K562 (cell line): ENCODE data around the gene SPARC. TPM values are rescaled to one million over a fixed set of nuclear protein-coding genes. Genes with fewer than 3 reads are reported as not detected.

Experiments used
- ATAC-seq: fragments of 200-7000 bp; cut with Tn5 transposase; 3 replicates; pipeline ENCODE4 v1.9.1; 2020; ENCODE audit warnings: moderate library complexity
- Bru-seq: library from RNA; stranded (reverse); fragments of 400-500 nt; gene quantifications from one replicate; lab custom pipeline; 2021; lab: Mats Ljungman, UMichigan
- BruChase-seq, 2 experiments: library from RNA; stranded (reverse); fragments of 400-500 nt; gene quantifications; one replicate each; lab custom pipeline; 2021; lab: Mats Ljungman, UMichigan
- BruUV-seq: library from RNA; stranded (reverse); fragments of 400-500 nt; replicated peaks from 2 replicates; lab custom pipeline; 2021; lab: Mats Ljungman, UMichigan
- CTCF ChIA-PET: fragments of 300-600 bp; formaldehyde crosslinking; extraction: SDS; loops from one replicate; lab custom pipeline; 2021; ENCODE audit warnings: low intra/inter-chr PET ratio; lab: Yijun Ruan, JAX
- POLR2A ChIA-PET: fragments of 300-600, 350-650 bp; sonication (Branson Sonifier 250); formaldehyde crosslinking; extraction: SDS; loops from one replicate; lab custom pipeline; 2021; ENCODE audit warnings: antibody characterized with exemption, inconsistent platforms; lab: Yijun Ruan, JAX
- DNase-seq, 4 experiments: peaks; one replicate each; pipeline versions ENCODE4 v3.0.0 to v3.0.0-alpha.2; 2011 to 2018; ENCODE audit warnings: low spot score in 3 of 4, mixed read lengths in 3 of 4; ENCODE audit errors: extremely low read depth in 1 of 4
- FAIRE-seq: peaks from 2 replicates; lab custom pipeline; 2011; peaks lifted over from hg19 to GRCh38; lab: Jason Lieb, UNC
- H2AFZ ChIP-seq: 2 replicates; pipeline ENCODE4 v1.6.0; 2011; ENCODE audit warnings: low read depth, low read length, control low read depth, inconsistent platforms
- H3K27ac ChIP-seq: fragments of 200-600 bp; 3 replicates; pipeline ENCODE4 v1.8.0; 2011; ENCODE audit warnings: low read depth, mild to moderate bottlenecking, control low read depth, inconsistent platforms, low read length, moderate library complexity, mixed read lengths; ENCODE audit errors: extremely low read depth
- H3K27me3 ChIP-seq, 2 experiments: fragments of 300-600 bp in 1 of 2; 2 replicates in 1 of 2; 3 replicates in 1 of 2; pipeline versions ENCODE4 v1.6.0 to v1.8.0; 2011; ENCODE audit warnings: inconsistent platforms in 2 of 2, low read length in 2 of 2, mild to moderate bottlenecking in 1 of 2, mixed read lengths in 1 of 2, moderate library complexity in 1 of 2; ENCODE audit not compliant: control insufficient read depth in 2 of 2, insufficient read depth in 2 of 2
- H3K36me3 ChIP-seq: fragments of 300-600 bp; 3 replicates; pipeline ENCODE4 v1.8.0; 2011; ENCODE audit warnings: mild to moderate bottlenecking, low read length, inconsistent platforms; ENCODE audit not compliant: control insufficient read depth, insufficient read depth
- H3K4me1 ChIP-seq, 2 experiments: fragments of 200-600 bp in 1 of 2; replicated peaks in 1 of 2; 2 replicates in 1 of 2; 3 replicates in 1 of 2; pipeline versions ENCODE4 v1.5.1 to v1.8.0; 2011; ENCODE audit warnings: inconsistent platforms in 2 of 2, low read length in 2 of 2, mild to moderate bottlenecking in 1 of 2, mixed read lengths in 1 of 2, moderate library complexity in 1 of 2; ENCODE audit not compliant: control insufficient read depth in 2 of 2, insufficient read depth in 2 of 2
- H3K4me2 ChIP-seq: 2 replicates; pipeline ENCODE4 v1.6.1; 2011; ENCODE audit warnings: low read length, control low read depth, inconsistent platforms, mixed read lengths; ENCODE audit not compliant: insufficient read depth
- H3K4me3 ChIP-seq: fragments of 200-600 bp; sonication (generic), shearing (Covaris generic); 2 replicates; pipeline ENCODE4 v1.5.1; 2016; ENCODE audit warnings: control low read depth, inconsistent platforms
- H3K79me2 ChIP-seq: fragments of 200-600 bp; 3 replicates; pipeline ENCODE4 v1.8.0; 2011; ENCODE audit warnings: low read length, inconsistent platforms; ENCODE audit not compliant: control insufficient read depth, insufficient read depth
- H3K9ac ChIP-seq, 2 experiments: 2 replicates each; pipeline versions ENCODE4 v1.6.0 to v1.6.1; 2011; ENCODE audit warnings: low read depth in 2 of 2, low read length in 2 of 2, control low read depth in 1 of 2, inconsistent platforms in 1 of 2, mild to moderate bottlenecking in 1 of 2, mixed read lengths in 1 of 2; ENCODE audit not compliant: insufficient read depth in 1 of 2
- H3K9me1 ChIP-seq: one replicate; pipeline ENCODE4 v1.6.0; 2011; ENCODE audit warnings: inconsistent platforms, mild to moderate bottlenecking, low read length, moderate library complexity; ENCODE audit not compliant: control insufficient read depth, insufficient read depth
- H3K9me3 ChIP-seq: replicated peaks from 2 replicates; pipeline ENCODE4 v1.5.1; 2011; ENCODE audit warnings: low read depth, low read length, inconsistent platforms; ENCODE audit not compliant: control insufficient read depth, insufficient read depth
- H4K20me1 ChIP-seq: replicated peaks from 2 replicates; pipeline ENCODE4 v1.6.1; 2011; ENCODE audit warnings: low read length, inconsistent platforms, mixed read lengths; ENCODE audit not compliant: control insufficient read depth, insufficient read depth
- ERF ChIP-seq: fragments of 450-650 bp; formaldehyde crosslinking; IDR thresholded peaks from 2 replicates; pipeline ENCODE4 v1.4.0; 2020; ENCODE audit warnings: mild to moderate bottlenecking, mixed read lengths
- KLF13 ChIP-seq: fragments of 450-650 bp; IDR thresholded peaks from 2 replicates; pipeline ENCODE4 v1.6.1; 2016; ENCODE audit warnings: missing genetic modification characterization, low read depth, mild to moderate bottlenecking, missing compliant biosample characterization, moderate library complexity, borderline replicate concordance
- NR4A1 ChIP-seq, 2 experiments: fragments of 250-450 bp in 1 of 2; fragments of 450-650 bp in 1 of 2; sonication (Bioruptor Pico) in 1 of 2; IDR thresholded peaks; 2 replicates each; pipeline versions ENCODE4 v1.4.0 to v1.6.1; 2016 to 2020; ENCODE audit warnings: mild to moderate bottlenecking in 2 of 2, missing compliant biosample characterization in 1 of 2, missing genetic modification characterization in 1 of 2, moderate library complexity in 1 of 2
- POLR2G ChIP-seq: fragments of 200-400 bp; formaldehyde crosslinking; IDR thresholded peaks from 2 replicates; pipeline ENCODE4 v1.6.1; 2017; ENCODE audit warnings: low read depth, mild to moderate bottlenecking, antibody characterized with exemption, low read length, moderate library complexity
- PRMT5 ChIP-seq: sonication (generic); formaldehyde crosslinking; IDR thresholded peaks from 2 replicates; pipeline ENCODE4 v1.5.0; 2020; ENCODE audit warnings: missing genetic modification reagents
- RBFOX2 ChIP-seq: fragments of 200-400 bp; formaldehyde crosslinking; IDR thresholded peaks from 2 replicates; pipeline ENCODE4 v1.6.1; 2017; ENCODE audit warnings: low read depth, mild to moderate bottlenecking, low read length, moderate library complexity
- ZFP30 ChIP-seq: fragments of 250-450 bp; sonication (Bioruptor Pico); IDR thresholded peaks from 2 replicates; pipeline ENCODE4 v1.8.0; 2022; ENCODE audit warnings: moderate library complexity, mild to moderate bottlenecking, inconsistent platforms, borderline replicate concordance
- WGBS: fragments of 100-300 bp; shearing (Covaris generic); methylation state at CpG from one replicate; pipeline ENCODE4 v1.1.6; 2016; ENCODE audit warnings: low coverage, mixed read lengths; ENCODE audit not compliant: insufficient coverage; ENCODE audit errors: missing lambda C conversion rate; 5-methylcytosine and 5-hydroxymethylcytosine counted together
- in situ Hi-C: fragments of 300-500 bp; cut with MboI; formaldehyde crosslinking; loops from 4 replicates; pipeline ENCODE4 v1.15.0; 2018; ENCODE audit warnings: inconsistent platforms, mixed read lengths
- intact Hi-C: fragments of 100-400 bp; cut with micrococcal nuclease; formaldehyde crosslinking; loops from 2 replicates; pipeline ENCODE4 v1.14.2; 2022
- long read RNA-seq, 3 experiments: library from polyadenylated mRNA in 2 of 3; library from RNA in 1 of 3; unstranded in 2 of 3; stranded (forward) in 1 of 3; transcript quantifications; one replicate each; pipeline ENCODE4 v2.0.0, GENCODE V29; 2019 to 2022
- polyA minus RNA-seq, 3 experiments: library from RNA; depleted of rRNA, polyadenylated mRNA; stranded (reverse); fragments of >200 nt; gene quantifications; 2 replicates each; pipeline ENCODE4 v1.2.3, GENCODE V29; 2011
- polyA plus RNA-seq, 8 experiments: library from polyadenylated mRNA; depleted of rRNA in 4 of 8; stranded (reverse) in 5 of 8; unstranded in 3 of 8; fragments of >200 nt; fragmentation: Nextera tagmentation in 2 of 8; fragmentation: Illumina TruSeq in 1 of 8; extraction: Ambion mirVana in 2 of 8; extraction: Trizol in 1 of 8; gene quantifications; 2 replicates each; pipeline versions ENCODE4 v1.2.1 to v1.2.3, GENCODE V29; 2011 to 2014; ENCODE audit warnings: inconsistent platforms in 1 of 8, missing spikeins in 1 of 8
- total RNA-seq, 7 experiments: library from RNA; depleted of rRNA in 6 of 7; stranded (reverse); fragments of >200 nt in 6 of 7; fragmentation: Illumina TruSeq in 2 of 7; extraction: Trizol in 2 of 7; gene quantifications; 2 replicates each; pipeline versions ENCODE4 v1.2.1 to v1.2.3, GENCODE V29; 2011 to 2021; ENCODE audit warnings: low replicate concordance in 1 of 7
- TF ChIP-seq, protein P1 (sequence below): fragments of 450-650 bp; conservative IDR thresholded peaks from 2 replicates; pipeline ENCODE4 v1.6.1; 2016; ENCODE audit warnings: missing genetic modification characterization, low read depth, mild to moderate bottlenecking, missing compliant biosample characterization, moderate library complexity

SPARC gene, protein sequence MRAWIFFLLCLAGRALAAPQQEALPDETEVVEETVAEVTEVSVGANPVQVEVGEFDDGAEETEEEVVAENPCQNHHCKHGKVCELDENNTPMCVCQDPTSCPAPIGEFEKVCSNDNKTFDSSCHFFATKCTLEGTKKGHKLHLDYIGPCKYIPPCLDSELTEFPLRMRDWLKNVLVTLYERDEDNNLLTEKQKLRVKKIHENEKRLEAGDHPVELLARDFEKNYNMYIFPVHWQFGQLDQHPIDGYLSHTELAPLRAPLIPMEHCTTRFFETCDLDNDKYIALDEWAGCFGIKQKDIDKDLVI
- total RNA-seq (2011; cell fraction: chromatin; rRNA removed; ENCODE audit: low replicate concordance) = 2.8 and 4.7 TPM in 2 replicates
- 2.7 and 4.2 TPM in 2 replicates for total RNA-seq (2011; cell fraction: nucleolus; rRNA removed)
- 5.5 and 7.9 TPM in 2 replicates for total RNA-seq (2011; cell fraction: nucleoplasm; rRNA removed)
- total RNA-seq (2014; rRNA removed) (9.4 and 10.5 TPM in 2 replicates), total RNA-seq (2014; rRNA removed; fragmentation: Illumina TruSeq; extraction: Trizol) (10.8 and 11.1 TPM in 2 replicates), total RNA-seq (2015; rRNA removed; fragmentation: Illumina TruSeq; extraction: Trizol) (9.9 and 10.5 TPM in 2 replicates), total RNA-seq (2021) (20.4 and 24.3 TPM in 2 replicates), polyA plus RNA-seq (2011; rRNA removed) (3.0 and 6.1 TPM in 2 replicates), polyA plus RNA-seq (2014; fragmentation: Illumina TruSeq; extraction: Trizol) (18.5 and 20.2 TPM in 2 replicates), polyA plus RNA-seq (2014; fragmentation: Nextera tagmentation; extraction: Ambion mirVana) (10 to 100 TPM; 12.2 to 35.6 TPM), polyA plus RNA-seq (2014; rRNA removed) (10.0 and 14.1 TPM in 2 replicates), polyA minus RNA-seq (2011; rRNA and poly(A)+ RNA removed) (2.1 and 3.4 TPM in 2 replicates), Bru-seq, nascent RNA (percentile 45 among the genes with signal in this experiment), BruChase-seq, experiment 1, labeled RNA remaining after a 2-hour chase (percentile 33 among the genes with signal in this experiment), BruChase-seq, experiment 2, labeled RNA remaining after a 6-hour chase (percentile 34 among the genes with signal in this experiment)
- 3.5 and 10.7 TPM in 2 replicates for polyA plus RNA-seq (2011; cell fraction: cytosol; rRNA removed)
- polyA plus RNA-seq (2011; cell fraction: nucleus; rRNA removed) = 2.4 and 2.6 TPM in 2 replicates
- 39.6 and 46.1 TPM in 2 replicates for polyA plus RNA-seq (2012)
- polyA minus RNA-seq (2011; cell fraction: cytosol; rRNA and poly(A)+ RNA removed) = 2.1 TPM in 1 of 2 replicates, not detected in the other
- polyA minus RNA-seq (2011; cell fraction: nucleus; rRNA and poly(A)+ RNA removed) = 0.56 and 0.81 TPM in 2 replicates
- long read RNA-seq, experiment 1, partial matches to known transcripts = 2 of 5 reads
- long read RNA-seq, experiment 1, other reads (novel, unspliced or antisense) = 1 of 5 reads
- long read RNA-seq, experiment 2, transcript SPARC-201 (10 exons, 3,701 nt) = major isoform, 5 of 8 reads
- long read RNA-seq, experiment 2, partial matches to known transcripts = 0 of 8 reads
- long read RNA-seq, experiment 2, other reads (novel, unspliced or antisense) = 2 of 8 reads
- long read RNA-seq, experiment 3, transcript SPARC-201 (10 exons, 3,701 nt) = major isoform, 7 of 8 reads
- long read RNA-seq, experiment 3, partial matches to known transcripts = 0 of 8 reads
- long read RNA-seq, experiment 3, other reads (novel, unspliced or antisense) = 1 of 8 reads

DNA sequence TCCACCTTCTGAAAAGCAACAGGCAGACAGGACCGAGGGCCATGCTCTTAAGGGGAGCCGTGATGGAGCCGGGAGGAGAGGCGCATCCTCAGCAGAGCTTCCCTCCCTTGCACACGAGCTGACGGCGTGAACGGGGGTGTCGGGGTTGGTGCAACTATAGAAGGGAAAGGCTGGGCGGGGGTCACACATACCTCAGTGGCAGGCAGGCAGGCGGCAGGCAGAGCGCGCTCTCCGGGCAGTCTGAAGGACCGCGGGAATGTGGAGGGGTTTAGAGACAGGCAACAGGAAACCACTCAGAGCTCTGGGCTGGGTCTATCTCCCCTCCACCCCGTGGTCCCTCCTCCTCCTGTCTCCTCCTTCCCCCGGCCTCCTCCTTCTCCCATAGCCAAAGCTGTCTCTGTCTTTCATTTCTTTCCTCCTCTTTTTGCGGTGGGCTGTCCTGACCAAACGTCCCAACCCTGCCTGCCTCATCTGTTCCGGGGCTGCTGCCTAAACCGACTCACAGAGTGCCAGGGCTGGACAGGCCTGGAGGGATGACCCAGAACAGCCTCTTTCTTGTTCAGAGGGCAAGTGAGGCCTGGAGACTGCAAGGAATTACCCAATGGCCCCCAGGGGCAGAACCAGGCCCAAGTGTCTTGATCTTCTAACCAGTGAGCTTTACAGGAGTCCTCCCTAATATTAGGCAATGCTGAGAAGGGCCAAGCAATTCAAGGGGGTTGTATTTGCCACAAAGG is at the start of gene SPARC:
TSS of gene SPARC (minus strand) at position 242 of the 734 bp plus-strand sequence. CDS start 10,727 bp downstream, outside the sequence.
- POLR2A ChIA-PET = interaction anchor here (0.5 to 2.4 kb wide), 6 partner anchors 12 to 21 kb away, joined by 3 to 8 read pairs (median 3); no protein-coding TSS in a partner anchor
- peak within 1 kb of the TSS in 1 of 2 experiments; percentile 73; a peak in 1 of 4 replicates for H3K9ac ChIP-seq
- 6% methylated on average over 21 of the region's 22 CpGs for WGBS
- no peak for TF ChIP-seq KLF13
- no peak for TF ChIP-seq ZFP30 (CRISPR knock-in tag)
- TF ChIP-seq, protein P1, sequence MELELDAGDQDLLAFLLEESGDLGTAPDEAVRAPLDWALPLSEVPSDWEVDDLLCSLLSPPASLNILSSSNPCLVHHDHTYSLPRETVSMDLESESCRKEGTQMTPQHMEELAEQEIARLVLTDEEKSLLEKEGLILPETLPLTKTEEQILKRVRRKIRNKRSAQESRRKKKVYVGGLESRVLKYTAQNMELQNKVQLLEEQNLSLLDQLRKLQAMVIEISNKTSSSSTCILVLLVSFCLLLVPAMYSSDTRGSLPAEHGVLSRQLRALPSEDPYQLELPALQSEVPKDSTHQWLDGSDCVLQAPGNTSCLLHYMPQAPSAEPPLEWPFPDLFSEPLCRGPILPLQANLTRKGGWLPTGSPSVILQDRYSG = no peak
- 0 out of 2 replicates have a peak, but pooled peaks have one; percentile 38 for TF ChIP-seq RBFOX2
- TF ChIP-seq NR4A1 (CRISPR knock-in tag; IDR thresholded peaks at IDR 0.05) = no peak
- no peak for TF ChIP-seq NR4A1 (tag; IDR thresholded peaks at IDR 0.05)
- TF ChIP-seq ERF (CRISPR knock-in tag) = no peak
- peak; percentile 46 for TF ChIP-seq POLR2G
- TF ChIP-seq PRMT5 (CRISPR knock-in tag) = no peak

More for the DNA sequence above, at the start of gene SPARC:
- Histone ChIP-seq H3K9me3 (no peaks in the 10 kb centered on the region), H3K4me1 (peaks cover 6 to 21% of the 10 kb centered on the region in 2 experiments; a peak in 4 of 5 replicates), H3K36me3 (no peaks in the 10 kb centered on the region), H3K9me1 (no peaks in the 10 kb centered on the region), H4K20me1 (no peaks in the 10 kb centered on the region), H3K4me3 (no peak within 1 kb of the TSS), H3K79me2 (no peaks in the 10 kb centered on the region), H2AFZ (peak within 1 kb of the TSS; percentile 68), H3K4me2 (peak within 1 kb of the TSS; percentile 35), H3K27me3 (peaks cover 3 to 33% of the 10 kb centered on the region in 2 experiments; a peak in 3 of 5 replicates), H3K27ac (no peak within 1 kb of the TSS)
- no peak for FAIRE-seq
- peak in 1 of 4 experiments; percentile 53 for DNase-seq
- BruUV-seq = no TSS peak
- ATAC-seq = peak; percentile 75
- CTCF ChIA-PET = no interaction called here
- in situ Hi-C loops = no loop called here
- intact Hi-C loops = no loop called here
